PC-3 (cell line): ENCODE measurements around the gene TMEM131L. TPM values are rescaled to one million over a fixed set of nuclear protein-coding genes. Genes with fewer than 3 reads are reported as not detected.

Experiments used
- ATAC-seq: fragments of 200-7000 bp; cut with Tn5 transposase; 2 replicates; pipeline ENCODE4 v1.9.1; 2020; ENCODE audit warnings: mild to moderate bottlenecking, moderate library complexity
- BruUV-seq: library from RNA; stranded (reverse); fragments of 400-500 nt; replicated peaks from 2 replicates; lab custom pipeline; 2021; lab: Mats Ljungman, UMichigan
- CTCF ChIA-PET: fragments of 300-600 bp; sonication (Branson Sonifier 250); formaldehyde crosslinking; loops from one replicate; lab custom pipeline; 2022; ENCODE audit warnings: antibody characterized with exemption; lab: Charles Lee
- POLR2A ChIA-PET: fragments of 300-600 bp; sonication (Branson Sonifier 250); formaldehyde crosslinking; loops from one replicate; lab custom pipeline; 2022; ENCODE audit warnings: antibody characterized with exemption; ENCODE audit not compliant: unreplicated experiment; lab: Charles Lee
- DNase-seq: peaks from one replicate; pipeline ENCODE4 v3.0.0-alpha.2; 2015
- H2AFZ ChIP-seq: fragments of 300-600 bp; sonication (generic); 2 replicates; pipeline ENCODE4 v1.6.0; 2016; ENCODE audit warnings: antibody characterized with exemption, low read length
- H3F3A ChIP-seq: fragments of 300-600 bp; sonication (generic); one replicate; pipeline ENCODE4 v1.6.0; 2017; ENCODE audit warnings: antibody characterized with exemption, low read length, control low read depth, mild to moderate bottlenecking; ENCODE audit not compliant: unreplicated experiment
- H3K27ac ChIP-seq: fragments of 300-600 bp; sonication (generic); 2 replicates; pipeline ENCODE4 v1.5.1; 2016; ENCODE audit warnings: mild to moderate bottlenecking, low read length
- H3K27me3 ChIP-seq: fragments of 300-600 bp; sonication (generic); 2 replicates; pipeline ENCODE4 v1.6.1; 2016; ENCODE audit warnings: low read length, mixed read lengths
- H3K36me3 ChIP-seq: fragments of 300-600 bp; sonication (generic); 2 replicates; pipeline ENCODE4 v1.6.1; 2016; ENCODE audit warnings: low read depth, mixed run types, low read length, mixed read lengths
- H3K4me1 ChIP-seq: fragments of 300-600 bp; sonication (generic); 2 replicates; pipeline ENCODE4 v1.5.1; 2016; ENCODE audit warnings: low read length; ENCODE audit not compliant: insufficient read depth
- H3K4me2 ChIP-seq: fragments of 300-600 bp; sonication (generic); 2 replicates; pipeline ENCODE4 v1.6.0; 2016; ENCODE audit warnings: low read length
- H3K4me3 ChIP-seq: fragments of 300-600 bp; sonication (generic); 2 replicates; pipeline ENCODE4 v1.5.1; 2016; ENCODE audit warnings: mild to moderate bottlenecking, low read length, mixed read lengths
- H3K79me2 ChIP-seq: fragments of 300-600 bp; sonication (generic); 2 replicates; pipeline ENCODE4 v1.6.1; 2017; ENCODE audit warnings: low read length, mixed read lengths
- H3K9ac ChIP-seq: fragments of 300-600 bp; sonication (generic); 2 replicates; pipeline ENCODE4 v1.6.0; 2016; ENCODE audit warnings: mild to moderate bottlenecking, low read length
- H3K9me2 ChIP-seq: fragments of 300-600 bp; sonication (generic); replicated peaks from 2 replicates; pipeline ENCODE4 v1.6.1; 2016; ENCODE audit warnings: mixed run types, low read length, mixed read lengths
- H3K9me3 ChIP-seq: fragments of 300-600 bp; sonication (generic); 2 replicates; pipeline ENCODE4 v1.6.1; 2016; ENCODE audit warnings: low read length, mixed read lengths
- H4K20me1 ChIP-seq: fragments of 300-600 bp; sonication (generic); 2 replicates; pipeline ENCODE4 v1.6.1; 2016; ENCODE audit warnings: low read length, mixed read lengths
- CTCF ChIP-seq: fragments of 300-600 bp; sonication (generic); conservative IDR thresholded peaks from 2 replicates; pipeline ENCODE4 v1.5.1; 2017; ENCODE audit warnings: antibody characterized with exemption, low read depth, mild to moderate bottlenecking, low read length
- EZH2 ChIP-seq: fragments of 300-600 bp; sonication (generic); IDR thresholded peaks from one replicate; pipeline ENCODE4 v1.6.1; 2017; ENCODE audit warnings: antibody characterized with exemption, mild to moderate bottlenecking, low read length; ENCODE audit not compliant: unreplicated experiment
- EZH2phosphoT487 ChIP-seq: fragments of 300-600 bp; sonication (generic); IDR thresholded peaks from 2 replicates; pipeline ENCODE4 v1.6.1; 2018; ENCODE audit warnings: mild to moderate bottlenecking, antibody characterized with exemption, low read length, borderline replicate concordance
- intact Hi-C: fragments of 100-400 bp; cut with micrococcal nuclease; formaldehyde crosslinking; loops from 2 replicates; pipeline ENCODE4 v1.9.0; 2023
- total RNA-seq: library from RNA; depleted of rRNA; stranded (reverse); fragments of >200 nt; gene quantifications from 2 replicates; pipeline ENCODE4 v1.2.3, GENCODE V29; 2014

TMEM131L gene
- total RNA-seq, 1 experiment from 2014 or later: 7.7 TPM

GRCh38 chr4:153451911-153452657, 14.1 kb upstream of the TMEM131L start:
- Histone ChIP-seq H3K4me2 (no peak overlapping the region), H4K20me1 (no peaks in the 10 kb centered on the region), H3K79me2 (no peaks in the 10 kb centered on the region), H3K4me1 (peaks cover 7% of the 10 kb centered on the region), H2AFZ (no peak overlapping the region), H3K4me3 (no peak overlapping the region), H3K9me3 (no peaks in the 10 kb centered on the region), H3K9ac (no peak overlapping the region), H3K36me3 (no peaks in the 10 kb centered on the region), H3K27ac (no peak overlapping the region), H3K27me3 (no peaks in the 10 kb centered on the region), H3F3A (no peaks in the 10 kb centered on the region), H3K9me2 (no peaks in the 10 kb centered on the region)
- DNase-seq (no peak), ATAC-seq (no peak)
- POLR2A ChIA-PET: no interaction called here
- TF ChIP-seq CTCF (no peak), EZH2 (no peak), EZH2phosphoT487 (no peak)
- CTCF ChIA-PET: no interaction called here
- intact Hi-C loops: no loop called here
- BruUV-seq: no TSS peak

- Histone ChIP-seq H3K27ac (no peak overlapping the region), H3K9me3 (no peaks in the 10 kb centered on the region), H3K36me3 (no peaks in the 10 kb centered on the region), H2AFZ (no peak overlapping the region), H4K20me1 (no peaks in the 10 kb centered on the region), H3K4me2 (no peak overlapping the region), H3F3A (no peaks in the 10 kb centered on the region), H3K4me1 (peaks cover 7% of the 10 kb centered on the region), H3K4me3 (no peak overlapping the region), H3K9me2 (no peaks in the 10 kb centered on the region), H3K27me3 (no peaks in the 10 kb centered on the region), H3K79me2 (no peaks in the 10 kb centered on the region), H3K9ac (no peak overlapping the region)
- TF ChIP-seq EZH2phosphoT487: no peak
- no peak for TF ChIP-seq CTCF
- TF ChIP-seq EZH2: no peak
- BruUV-seq: no TSS peak
- CTCF ChIA-PET: no interaction called here
- DNase-seq (no peak), ATAC-seq (no peak)
- intact Hi-C loops: no loop called here
- POLR2A ChIA-PET: no interaction called here
These were observed 13.3 kb upstream of the TMEM131L start for GRCh38 chr4:153452658-153453378.

GRCh38 chr4:153453402-153453801, 12.8 kb upstream of the TMEM131L start:
- H3K27ac ChIP-seq: no peak overlapping the region
- no peaks in the 10 kb centered on the region for H3K9me2 ChIP-seq
- BruUV-seq: no TSS peak
- no peaks in the 10 kb centered on the region for H3K27me3 ChIP-seq
- no peaks in the 10 kb centered on the region for H3F3A ChIP-seq
- no peak overlapping the region for H3K9ac ChIP-seq
- intact Hi-C loops: no loop called here
- POLR2A ChIA-PET: no interaction called here
- no peaks in the 10 kb centered on the region for H3K79me2 ChIP-seq
- H4K20me1 ChIP-seq: no peaks in the 10 kb centered on the region
- no peak overlapping the region for H3K4me3 ChIP-seq
- CTCF ChIA-PET: no interaction called here
- H3K9me3 ChIP-seq: no peaks in the 10 kb centered on the region
- H2AFZ ChIP-seq: no peak overlapping the region
- ATAC-seq (no peak), DNase-seq (no peak)
- H3K36me3 ChIP-seq: no peaks in the 10 kb centered on the region
- no peak overlapping the region for H3K4me2 ChIP-seq
- H3K4me1 ChIP-seq: peaks cover 7% of the 10 kb centered on the region; the same call in 1 of the 2 replicates
- TF ChIP-seq EZH2phosphoT487 (no peak), CTCF (no peak)
